H9 (cell line): ENCODE results near the gene DIAPH2. TPM values are rescaled to one million over a fixed set of nuclear protein-coding genes. Genes with fewer than 3 reads are reported as not detected.

Experiments
- DNase-seq: peaks from one replicate; pipeline ENCODE4 v3.0.0-alpha.2; 2017
- H2AFZ ChIP-seq: one replicate; pipeline ENCODE4 v1.6.1; 2013; ENCODE audit warnings: mild to moderate bottlenecking, low read length, control low read depth, moderate library complexity
- H2AK5ac ChIP-seq: 2 replicates; pipeline ENCODE4 v1.6.1; 2013; ENCODE audit warnings: low read length, control low read depth, mixed read lengths; ENCODE audit not compliant: insufficient read length
- H2BK120ac ChIP-seq: one replicate; pipeline ENCODE4 v1.6.1; 2013; ENCODE audit warnings: low read depth, mild to moderate bottlenecking, low read length, control low read depth, inconsistent platforms; ENCODE audit not compliant: poor library complexity, severe bottlenecking
- H2BK12ac ChIP-seq: 2 replicates; pipeline ENCODE4 v1.6.1; 2013; ENCODE audit warnings: low read length, control low read depth, mixed read lengths, low read depth; ENCODE audit not compliant: insufficient read length
- H2BK15ac ChIP-seq: 2 replicates; pipeline ENCODE4 v1.6.1; 2013; ENCODE audit warnings: low read depth, low read length, control low read depth
- H2BK20ac ChIP-seq: one replicate; pipeline ENCODE4 v1.6.1; 2013; ENCODE audit warnings: low read depth, mild to moderate bottlenecking, low read length, control low read depth, inconsistent platforms; ENCODE audit not compliant: poor library complexity, severe bottlenecking
- H2BK5ac ChIP-seq: 2 replicates; pipeline ENCODE4 v1.6.1; 2013; ENCODE audit warnings: low read length, control low read depth, mixed read lengths; ENCODE audit not compliant: insufficient read length
- H3K14ac ChIP-seq: 2 replicates; pipeline ENCODE4 v1.6.1; 2013; ENCODE audit warnings: low read length, control low read depth; ENCODE audit not compliant: insufficient read depth
- H3K18ac ChIP-seq: 2 replicates; pipeline ENCODE4 v1.6.1; 2013; ENCODE audit warnings: low read depth, mild to moderate bottlenecking, mixed read lengths, low read length, control low read depth; ENCODE audit not compliant: insufficient read length
- H3K23ac ChIP-seq: 2 replicates; pipeline ENCODE4 v1.6.1; 2013; ENCODE audit warnings: low read length, control low read depth, mixed read lengths, low read depth; ENCODE audit not compliant: insufficient read length
- H3K23me2 ChIP-seq: 2 replicates; pipeline ENCODE4 v1.6.1; 2013; ENCODE audit warnings: low read depth, mild to moderate bottlenecking, mixed read lengths, low read length, control low read depth; ENCODE audit not compliant: insufficient read length, poor library complexity, severe bottlenecking
- H3K27ac ChIP-seq: 2 replicates; pipeline ENCODE4 v1.5.1; 2013; ENCODE audit warnings: low read length, control low read depth, mixed read lengths, low read depth; ENCODE audit not compliant: insufficient read length
- H3K27me3 ChIP-seq: 2 replicates; pipeline ENCODE4 v1.6.1; 2013; ENCODE audit warnings: low read length, control low read depth, inconsistent platforms; ENCODE audit not compliant: insufficient read depth
- H3K4ac ChIP-seq: 2 replicates; pipeline ENCODE4 v1.6.1; 2013; ENCODE audit warnings: low read depth, mild to moderate bottlenecking, control low read depth, inconsistent platforms, low read length, moderate library complexity
- H3K4me1 ChIP-seq: 2 replicates; pipeline ENCODE4 v1.6.1; 2013; ENCODE audit warnings: low read length, control low read depth, inconsistent platforms; ENCODE audit not compliant: insufficient read depth
- H3K4me2 ChIP-seq: 2 replicates; pipeline ENCODE4 v1.6.1; 2013; ENCODE audit warnings: low read length, control low read depth, mixed read lengths; ENCODE audit not compliant: insufficient read length, insufficient read depth
- H3K56ac ChIP-seq: 2 replicates; pipeline ENCODE4 v1.6.1; 2013; ENCODE audit warnings: low read depth, mild to moderate bottlenecking, mixed read lengths, low read length, control low read depth; ENCODE audit not compliant: insufficient read length
- H3K79me1 ChIP-seq: 2 replicates; pipeline ENCODE4 v1.6.1; 2013; ENCODE audit warnings: low read depth, mild to moderate bottlenecking, moderate library complexity, low read length, control low read depth, inconsistent platforms; ENCODE audit not compliant: insufficient read depth, poor library complexity, severe bottlenecking
- H3K79me2 ChIP-seq: 2 replicates; pipeline ENCODE4 v1.6.1; 2013; ENCODE audit warnings: low read length, control low read depth, inconsistent platforms; ENCODE audit not compliant: insufficient read depth
- H3K9ac ChIP-seq: 2 replicates; pipeline ENCODE4 v1.6.1; 2013; ENCODE audit warnings: low read length, control low read depth, mixed read lengths; ENCODE audit not compliant: insufficient read length; ENCODE audit errors: extremely low read depth
- H3K9me3 ChIP-seq: one replicate; pipeline ENCODE4 v1.6.1; 2013; ENCODE audit warnings: low read depth, low read length, inconsistent platforms; ENCODE audit not compliant: control insufficient read depth
- H3T11ph ChIP-seq: one replicate; pipeline ENCODE4 v1.6.1; 2013; ENCODE audit warnings: mild to moderate bottlenecking, low read length, control low read depth, inconsistent platforms
- H4K20me1 ChIP-seq: one replicate; pipeline ENCODE4 v1.6.1; 2013; ENCODE audit not compliant: control insufficient read depth, insufficient read length, insufficient read depth
- H4K5ac ChIP-seq: 2 replicates; pipeline ENCODE4 v1.6.1; 2013; ENCODE audit warnings: low read depth, mild to moderate bottlenecking, mixed read lengths, low read length, control low read depth; ENCODE audit not compliant: insufficient read length
- H4K8ac ChIP-seq: replicated peaks from 2 replicates; pipeline ENCODE4 v1.6.1; 2013; ENCODE audit warnings: low read length, control low read depth, mixed read lengths, low read depth; ENCODE audit not compliant: insufficient read length
- H4K91ac ChIP-seq: 2 replicates; pipeline ENCODE4 v1.6.1; 2013; ENCODE audit warnings: low read depth, mild to moderate bottlenecking, moderate library complexity, mixed read lengths, low read length, control low read depth; ENCODE audit not compliant: insufficient read length
- H3K27ac Mint-ChIP-seq, 3 experiments: 2 replicates in 2 of 3; 3 replicates in 1 of 3; pipeline ENCODE4 v1.8.0; 2020 to 2021; ENCODE audit warnings: mixed read lengths in 3 of 3, mild to moderate bottlenecking in 1 of 3, moderate library complexity in 1 of 3
- H3K27me3 Mint-ChIP-seq: 2 replicates; pipeline ENCODE4 v1.8.0; 2021; ENCODE audit warnings: low read depth, mild to moderate bottlenecking, moderate library complexity, mixed read lengths
- H3K36me3 Mint-ChIP-seq, 3 experiments: 2 replicates in 2 of 3; 3 replicates in 1 of 3; pipeline ENCODE4 v1.8.0; 2020 to 2021; ENCODE audit warnings: low read depth in 3 of 3, mixed read lengths in 3 of 3; ENCODE audit not compliant: insufficient read depth in 1 of 3
- H3K4me1 Mint-ChIP-seq, 2 experiments: 2 replicates each; pipeline ENCODE4 v1.8.0; 2020; ENCODE audit warnings: mixed read lengths in 2 of 2
- H3K4me3 Mint-ChIP-seq, 2 experiments: 2 replicates in 1 of 2; 3 replicates in 1 of 2; pipeline ENCODE4 v1.8.0; 2020 to 2021; ENCODE audit warnings: mild to moderate bottlenecking in 2 of 2, mixed read lengths in 2 of 2, moderate library complexity in 1 of 2
- H3K9me3 Mint-ChIP-seq, 2 experiments: 2 replicates in 1 of 2; 3 replicates in 1 of 2; pipeline ENCODE4 v1.8.0; 2020; ENCODE audit warnings: mild to moderate bottlenecking in 2 of 2, mixed read lengths in 2 of 2, moderate library complexity in 1 of 2
- WGBS: extraction: QIAGEN DNeasy Blood & Tissue Kit; methylation state at CpG from one replicate; pipeline ENCODE4 v1.1.7; 2013; ENCODE audit warnings: missing lambda C conversion rate, low lambda C conversion rate, mixed read lengths; ENCODE audit not compliant: insufficient read length; ENCODE audit errors: extremely low coverage; 5-methylcytosine and 5-hydroxymethylcytosine counted together
- total RNA-seq: library from RNA; stranded (reverse); gene quantifications from 2 replicates; pipeline ENCODE4 v1.2.1, GENCODE V29; 2021
- TF ChIP-seq, protein P1 (sequence below): fragments of 200-600 bp; sonication (generic); conservative IDR thresholded peaks from 3 replicates; pipeline ENCODE4 v1.8.0; 2021; ENCODE audit warnings: antibody characterized with exemption, mild to moderate bottlenecking

The DIAPH2 gene
- total RNA-seq, 1 experiment from 2014 or later: 45.4 TPM

DNA sequence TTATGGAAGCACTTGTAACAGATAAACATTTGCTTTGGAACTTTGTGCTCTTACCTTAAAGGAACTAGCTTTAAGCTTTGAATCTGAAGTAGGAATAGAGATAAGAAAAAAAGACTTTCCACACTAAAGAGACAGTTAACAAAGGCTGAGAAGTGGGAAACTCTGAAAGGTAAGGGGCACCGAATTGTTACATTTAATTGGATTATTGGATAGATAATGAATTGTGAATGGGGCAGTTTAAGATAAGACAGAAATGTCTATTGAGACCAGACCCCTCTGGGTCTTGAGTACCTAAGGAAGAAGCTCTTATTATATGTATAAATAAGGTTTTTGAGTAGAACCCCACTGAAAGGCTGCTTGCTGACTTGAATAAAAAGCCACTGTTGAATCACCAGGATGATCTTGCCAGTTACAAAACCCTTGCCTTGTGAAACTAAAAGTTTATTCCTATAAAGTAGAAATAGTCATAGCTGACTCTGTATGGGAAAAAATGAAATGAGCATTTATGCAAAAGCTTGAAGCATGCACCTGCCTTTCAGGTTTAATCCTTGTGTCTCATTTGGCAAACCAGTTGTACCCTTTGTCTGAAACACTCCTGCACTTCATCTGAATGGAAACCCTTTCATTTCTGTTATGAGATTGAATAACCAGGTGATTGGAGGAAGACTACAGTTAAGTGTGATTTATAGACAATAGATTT lies 622.3 kb downstream of the DIAPH2 start:
- no peaks in the 10 kb centered on the region for H3K27me3 Mint-ChIP-seq
- H3K9me3 ChIP-seq: no peaks in the 10 kb centered on the region
- no peak overlapping the region for H3K4me3 Mint-ChIP-seq
- H3K9ac ChIP-seq: no peak overlapping the region
- H4K20me1 ChIP-seq: no peaks in the 10 kb centered on the region
- H3K27ac ChIP-seq: no peak overlapping the region
- H3K79me1 ChIP-seq: no peaks in the 10 kb centered on the region
- H3K4me1 Mint-ChIP-seq: peaks cover 30% of the 10 kb centered on the region in 2 experiments
- no peak overlapping the region for H2BK120ac ChIP-seq
- H2AFZ ChIP-seq: no peak overlapping the region
- H3K4me1 ChIP-seq: no peaks in the 10 kb centered on the region
- no peak overlapping the region for H2BK15ac ChIP-seq
- no peak for DNase-seq
- peaks cover 10% of the 10 kb centered on the region; the same call in 1 of the 2 replicates for H3K79me2 ChIP-seq
- H2AK5ac ChIP-seq: no peak overlapping the region
- H3K18ac ChIP-seq: no peak overlapping the region
- H3K4ac ChIP-seq: no peak overlapping the region
- H3K36me3 Mint-ChIP-seq: peaks cover 0 to 10% (median 1%) of the 10 kb centered on the region in 3 experiments; a peak in 3 of 7 replicates
- no peak overlapping the region for H3K27ac Mint-ChIP-seq
- no peak overlapping the region for H2BK5ac ChIP-seq
- no peak overlapping the region for H2BK20ac ChIP-seq
- TF ChIP-seq, protein P1, sequence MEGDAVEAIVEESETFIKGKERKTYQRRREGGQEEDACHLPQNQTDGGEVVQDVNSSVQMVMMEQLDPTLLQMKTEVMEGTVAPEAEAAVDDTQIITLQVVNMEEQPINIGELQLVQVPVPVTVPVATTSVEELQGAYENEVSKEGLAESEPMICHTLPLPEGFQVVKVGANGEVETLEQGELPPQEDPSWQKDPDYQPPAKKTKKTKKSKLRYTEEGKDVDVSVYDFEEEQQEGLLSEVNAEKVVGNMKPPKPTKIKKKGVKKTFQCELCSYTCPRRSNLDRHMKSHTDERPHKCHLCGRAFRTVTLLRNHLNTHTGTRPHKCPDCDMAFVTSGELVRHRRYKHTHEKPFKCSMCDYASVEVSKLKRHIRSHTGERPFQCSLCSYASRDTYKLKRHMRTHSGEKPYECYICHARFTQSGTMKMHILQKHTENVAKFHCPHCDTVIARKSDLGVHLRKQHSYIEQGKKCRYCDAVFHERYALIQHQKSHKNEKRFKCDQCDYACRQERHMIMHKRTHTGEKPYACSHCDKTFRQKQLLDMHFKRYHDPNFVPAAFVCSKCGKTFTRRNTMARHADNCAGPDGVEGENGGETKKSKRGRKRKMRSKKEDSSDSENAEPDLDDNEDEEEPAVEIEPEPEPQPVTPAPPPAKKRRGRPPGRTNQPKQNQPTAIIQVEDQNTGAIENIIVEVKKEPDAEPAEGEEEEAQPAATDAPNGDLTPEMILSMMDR: no peak
- no peaks in the 10 kb centered on the region for H3K9me3 Mint-ChIP-seq
- no peak overlapping the region for H4K5ac ChIP-seq
- no peak overlapping the region for H3K23ac ChIP-seq
- no peak overlapping the region for H4K8ac ChIP-seq
- H4K91ac ChIP-seq: no peak overlapping the region
- no peak overlapping the region for H3T11ph ChIP-seq
- no CpG with 5 or more reads among the region's 1 CpG for WGBS
- no peak overlapping the region for H3K14ac ChIP-seq
- no peak overlapping the region for H3K56ac ChIP-seq
- no peak overlapping the region for H2BK12ac ChIP-seq
- H3K4me2 ChIP-seq: no peak overlapping the region
- no peaks in the 10 kb centered on the region for H3K23me2 ChIP-seq
- H3K27me3 ChIP-seq: no peaks in the 10 kb centered on the region
